NCI-H2196 treated with DMSO at 0.1 percent for 48 hours (cell line): ENCODE measurements around the gene PAWR.

Source experiments
- DNase-seq: peaks from one replicate; lab custom pipeline; 2025; ENCODE audit not compliant: unreplicated experiment; lab: John Stamatoyannopoulos, UW

PAWR gene, protein sequence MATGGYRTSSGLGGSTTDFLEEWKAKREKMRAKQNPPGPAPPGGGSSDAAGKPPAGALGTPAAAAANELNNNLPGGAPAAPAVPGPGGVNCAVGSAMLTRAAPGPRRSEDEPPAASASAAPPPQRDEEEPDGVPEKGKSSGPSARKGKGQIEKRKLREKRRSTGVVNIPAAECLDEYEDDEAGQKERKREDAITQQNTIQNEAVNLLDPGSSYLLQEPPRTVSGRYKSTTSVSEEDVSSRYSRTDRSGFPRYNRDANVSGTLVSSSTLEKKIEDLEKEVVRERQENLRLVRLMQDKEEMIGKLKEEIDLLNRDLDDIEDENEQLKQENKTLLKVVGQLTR

DNA sequence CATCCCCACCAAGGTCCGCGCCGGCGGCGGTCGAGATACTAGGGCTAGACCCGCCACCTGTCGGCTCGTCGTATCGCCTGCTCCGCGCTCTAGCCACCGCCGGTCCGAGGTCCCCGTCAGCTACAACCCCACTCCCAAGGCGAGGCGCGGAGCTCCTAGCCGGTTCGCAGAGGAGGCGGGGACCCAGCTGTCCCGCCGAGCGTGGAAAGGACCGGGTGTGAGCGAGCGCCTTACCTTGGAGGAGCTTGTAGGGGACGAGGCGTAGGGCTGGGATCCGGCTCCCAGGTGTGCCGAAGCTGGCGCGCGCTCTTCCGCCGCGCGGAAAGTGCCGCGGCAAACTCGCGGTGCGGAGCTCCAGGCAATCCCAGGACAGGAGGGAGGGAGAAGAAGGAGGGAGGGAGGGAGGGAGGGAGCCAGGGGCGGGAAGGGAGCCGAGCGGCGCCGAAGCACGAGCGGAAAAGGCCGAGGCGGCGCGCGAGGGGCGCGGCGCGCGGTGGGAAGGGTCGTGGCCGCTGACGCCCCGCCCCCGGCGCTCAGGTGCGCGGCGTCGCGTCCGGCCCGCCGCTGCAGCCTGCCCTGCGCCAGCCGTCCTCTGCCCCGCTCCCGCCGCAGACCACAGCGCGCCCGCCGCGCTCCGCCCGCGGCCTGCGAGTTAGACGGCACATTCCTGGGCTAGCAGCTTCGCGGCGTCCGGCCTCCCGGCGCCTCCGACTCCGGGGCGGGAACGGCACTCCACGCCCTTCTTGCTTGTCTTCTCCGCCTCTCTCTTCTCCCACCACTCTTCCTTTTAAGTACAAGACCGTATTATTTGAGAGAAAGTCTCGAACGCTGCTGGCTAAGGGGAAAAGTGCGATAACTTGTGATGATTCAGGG is at the start of gene PAWR:
Gene PAWR, minus strand, starts transcription at position 327 of the 873 bp plus-strand sequence. CDS start 720 bp downstream, outside the sequence.
- peak; percentile 76 for DNase-seq

DNA sequence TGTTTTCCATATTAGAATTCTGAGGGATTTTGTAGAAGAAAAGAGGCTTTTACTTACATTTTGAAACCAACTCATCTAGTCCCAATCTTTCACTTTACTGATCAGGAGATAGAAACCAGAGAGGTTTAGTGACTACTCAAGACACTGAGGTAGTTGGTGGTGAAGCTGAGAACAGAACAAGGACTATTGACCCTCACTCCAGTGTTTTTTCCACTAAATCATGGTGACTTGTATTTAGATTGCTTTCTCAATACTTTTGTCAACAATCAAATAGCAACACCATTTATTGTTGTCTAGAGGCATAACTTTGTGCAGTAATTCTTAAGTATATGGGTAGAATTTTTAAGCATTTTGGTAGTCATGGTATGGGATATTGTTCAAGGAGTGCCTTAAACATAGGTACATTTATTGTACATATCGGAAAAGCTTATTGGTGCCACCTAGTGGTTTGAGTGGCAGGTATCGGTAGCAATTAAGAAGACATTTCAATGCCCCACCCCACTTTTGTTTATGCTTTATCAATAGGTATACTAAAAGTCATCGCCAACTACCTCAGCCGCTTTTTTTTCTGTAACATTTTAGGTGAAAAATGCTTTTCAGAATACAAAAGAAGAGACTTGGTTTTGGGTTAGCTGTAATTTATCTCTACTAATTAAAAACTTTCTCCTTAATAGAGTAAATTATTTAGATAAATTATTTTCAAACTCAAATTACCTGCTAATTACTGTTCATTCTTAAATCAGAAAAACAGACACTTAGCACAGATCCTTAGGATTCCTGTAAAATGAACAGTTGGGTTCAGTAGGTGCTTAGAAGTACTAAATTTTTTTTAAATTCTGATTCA is 47.3 kb upstream of the PAWR start:
- peak; percentile 18 for DNase-seq

DNA sequence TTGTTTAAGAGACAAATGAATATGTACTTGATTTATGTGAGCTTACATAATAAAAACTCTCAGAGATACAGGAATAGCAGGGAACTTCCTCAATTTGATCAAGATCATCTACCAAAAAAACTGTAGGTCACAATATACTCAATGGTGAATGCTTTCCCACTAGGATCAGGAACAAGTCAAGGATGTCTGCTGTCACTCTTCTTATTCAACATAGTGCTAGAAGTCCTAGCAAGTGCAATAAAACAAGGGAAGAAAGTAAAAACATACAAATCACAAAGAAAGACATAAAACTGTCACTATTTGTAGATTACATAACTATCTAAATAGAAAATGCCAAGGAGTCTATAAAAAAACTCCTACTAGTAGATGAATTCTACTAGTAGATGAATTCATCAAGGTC is 41.9 kb upstream of the PAWR start:
- DNase-seq, result no peak

DNA sequence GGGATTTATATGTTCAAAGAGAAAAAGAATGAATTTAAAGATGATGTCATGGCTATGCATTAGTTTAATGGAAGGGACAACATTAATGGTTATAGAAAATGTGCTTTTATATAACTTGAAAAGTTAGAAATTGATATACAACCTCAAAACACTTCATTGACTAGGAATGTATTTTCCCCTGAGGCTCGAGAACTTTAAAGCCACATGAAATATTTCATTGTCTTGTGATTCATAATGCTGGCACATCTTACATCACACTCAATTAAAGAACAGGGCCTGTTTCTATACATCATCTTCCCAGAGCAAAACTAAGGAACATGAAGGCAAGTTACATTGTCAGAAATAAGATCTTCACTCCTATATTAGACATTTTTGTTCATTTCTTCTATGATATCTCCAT is 35.2 kb upstream of the PAWR start:
- no peak for DNase-seq

DNA sequence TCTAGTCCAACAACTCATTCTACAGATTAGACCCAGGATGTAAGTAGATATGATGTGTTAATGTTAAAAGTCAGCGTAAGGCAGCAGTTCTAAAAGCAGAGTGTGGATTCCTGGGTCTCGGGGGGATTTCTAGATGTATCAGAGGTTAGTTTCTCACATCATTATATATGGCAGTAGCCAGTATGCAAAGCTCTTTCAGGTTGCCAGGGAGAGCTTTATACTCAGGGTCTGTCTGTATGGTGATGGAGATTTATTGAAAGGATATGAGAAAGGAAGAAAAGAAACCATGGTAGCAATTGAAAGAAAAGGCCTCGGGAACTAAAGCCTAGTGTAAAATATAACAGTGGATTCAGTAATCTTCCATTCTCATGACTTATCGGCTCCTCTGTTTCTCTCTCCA is 26.2 kb upstream of the PAWR start:
- no peak for DNase-seq

DNA sequence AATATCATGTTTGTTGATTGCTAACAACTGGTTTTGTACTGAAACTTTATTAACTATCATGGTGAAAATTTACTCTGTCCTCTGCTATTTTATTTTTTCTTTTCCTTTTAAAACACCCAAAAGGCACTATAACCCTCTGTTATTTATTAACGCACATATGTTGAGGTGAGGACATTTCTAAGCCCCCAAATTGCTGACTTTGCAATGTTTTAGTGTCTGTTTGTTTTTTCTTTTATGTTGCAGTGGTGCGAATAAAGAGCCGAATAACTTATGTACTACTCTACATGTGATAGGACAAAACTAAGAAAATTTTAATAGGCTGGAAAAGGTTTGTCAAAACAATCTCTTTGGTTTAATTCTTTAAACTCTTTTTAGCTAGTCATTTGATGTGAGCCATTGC is 24.5 kb upstream of the PAWR start:
- DNase-seq, result no peak

DNA sequence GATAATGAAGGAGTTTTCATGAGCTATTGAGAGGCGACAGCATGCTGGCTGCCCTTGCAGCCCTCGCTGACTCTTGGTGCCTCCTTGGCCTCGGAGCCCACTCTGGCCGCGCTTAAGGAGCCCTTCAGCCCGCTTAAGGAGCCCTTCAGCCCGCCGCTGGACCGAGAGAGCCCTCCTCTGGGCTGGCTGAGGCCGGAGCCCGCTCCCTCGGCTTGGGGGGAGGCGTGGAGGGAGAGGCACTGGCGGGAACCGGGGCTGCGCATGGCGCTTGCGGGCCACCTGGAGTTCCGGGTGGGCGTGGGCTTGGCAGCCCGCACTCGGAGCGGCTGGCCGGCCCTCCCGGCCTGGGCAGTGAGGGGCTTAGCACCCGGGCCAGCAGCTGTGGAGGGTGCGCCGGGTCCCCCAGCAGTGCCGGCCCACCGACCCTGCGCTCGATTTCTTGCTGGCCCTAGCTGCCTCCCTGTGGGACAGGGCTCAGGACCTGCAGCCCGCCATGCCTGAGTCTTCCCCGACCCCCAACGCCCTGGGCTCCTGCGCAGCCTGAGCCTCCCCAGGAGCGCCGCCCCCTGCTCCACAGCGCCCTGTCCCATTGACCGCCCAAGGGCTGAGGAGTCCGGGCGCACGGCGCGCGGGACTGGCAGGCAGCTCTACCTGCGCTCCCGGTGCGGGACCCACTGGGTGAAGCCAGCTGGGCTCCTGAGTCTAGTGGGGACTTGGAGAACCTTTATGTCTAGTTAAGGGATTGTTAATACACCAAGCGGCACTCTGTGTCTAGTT is 20.1 kb upstream of the PAWR start:
- DNase-seq, result no peak

DNA sequence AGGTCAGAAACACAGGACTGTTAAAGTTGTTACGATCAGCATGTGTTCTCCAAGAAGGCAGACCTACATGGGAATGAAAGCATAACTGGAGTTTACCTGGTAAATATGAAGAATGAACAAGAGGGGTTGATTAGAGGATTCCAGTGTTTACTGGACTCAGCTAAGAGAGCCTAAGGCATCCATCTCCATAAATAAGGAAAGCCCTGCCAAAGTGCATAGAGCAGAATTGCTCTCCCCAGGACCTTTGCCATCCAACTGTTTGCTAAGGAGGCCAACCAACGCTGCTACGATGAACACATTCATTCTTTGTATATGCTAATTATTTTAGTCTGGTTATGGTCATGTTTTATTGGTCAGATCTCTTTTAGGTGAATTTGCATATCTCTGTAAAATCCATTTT is 17.1 kb upstream of the PAWR start:
- DNase-seq, result no peak

DNA sequence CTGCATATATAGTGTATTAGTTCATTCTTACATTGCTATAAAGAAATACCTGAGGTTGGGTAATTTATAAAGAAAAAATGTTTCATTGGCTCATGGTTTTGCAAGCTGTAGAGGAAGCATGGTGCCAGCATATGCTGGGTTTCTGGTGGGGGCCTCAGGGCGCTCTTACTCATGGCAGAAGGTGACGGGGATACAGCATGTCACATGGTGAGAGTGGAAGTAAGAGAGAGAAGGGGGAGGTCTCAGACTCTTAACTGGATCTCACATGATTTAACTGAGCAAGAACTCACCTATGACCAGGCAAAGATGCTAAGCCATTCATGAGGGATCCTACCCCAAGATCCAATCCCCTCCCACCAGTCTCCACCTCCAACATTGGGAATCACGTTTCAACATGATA is 15.9 kb upstream of the PAWR start:
- DNase-seq, result no peak

DNA sequence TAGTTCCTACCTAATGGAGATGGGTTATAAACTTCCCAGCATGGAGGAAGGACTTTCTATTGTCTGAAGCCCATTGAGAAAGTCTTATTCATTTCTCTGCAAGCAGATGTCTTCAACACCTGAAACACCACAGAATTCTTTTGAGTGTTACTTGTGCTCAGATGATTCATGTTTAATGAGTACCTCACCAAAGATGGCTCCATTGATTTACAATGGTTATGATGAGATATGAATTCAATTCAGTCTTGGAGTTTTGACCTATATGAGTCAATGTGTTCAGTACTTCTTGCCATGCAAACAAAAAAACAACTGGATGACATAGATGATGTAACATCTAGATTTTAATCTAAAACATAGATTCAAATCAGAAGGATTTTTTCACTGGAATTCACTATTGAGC is 15.4 kb upstream of the PAWR start:
- no peak for DNase-seq

DNA sequence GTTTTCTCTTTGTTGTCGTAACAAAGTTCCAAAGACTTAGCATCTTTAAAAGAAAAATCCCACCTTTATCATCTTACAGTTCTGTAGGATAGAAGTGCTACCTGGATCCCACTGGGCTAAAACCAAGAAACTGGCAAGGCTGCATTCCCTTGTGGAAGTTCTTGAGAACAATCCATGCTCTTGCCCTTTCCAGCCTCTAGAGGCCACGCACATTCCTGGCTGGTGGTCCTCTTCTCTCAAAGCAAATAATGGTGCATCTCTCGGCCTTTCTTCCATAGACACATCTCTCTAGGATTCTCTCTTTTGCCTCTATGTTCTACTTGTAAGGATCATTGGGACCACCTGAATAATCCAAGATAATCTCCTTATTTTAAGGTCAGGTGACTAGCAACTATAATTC is 8.2 kb upstream of the PAWR start:
- DNase-seq, result no peak

DNA sequence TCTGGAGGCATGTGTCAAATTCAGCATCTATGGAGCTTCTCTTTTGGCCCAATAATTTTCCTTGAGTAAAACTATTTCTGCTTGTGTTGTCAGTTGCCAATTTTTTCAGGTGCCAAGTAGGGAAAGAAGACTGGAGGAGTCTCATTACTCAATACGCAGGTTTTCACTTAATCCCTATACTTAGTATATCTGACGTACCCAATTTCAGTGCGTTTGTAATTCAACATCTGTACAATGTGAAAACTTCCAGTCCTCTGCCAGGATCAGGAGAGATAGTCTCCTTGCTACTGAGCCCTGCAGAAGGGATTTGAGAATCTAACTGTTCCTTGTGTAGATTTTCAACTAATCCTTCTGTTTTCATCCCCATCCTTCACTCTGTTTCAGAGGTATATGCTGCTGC is 5.7 kb upstream of the PAWR start:
- no peak for DNase-seq

DNA sequence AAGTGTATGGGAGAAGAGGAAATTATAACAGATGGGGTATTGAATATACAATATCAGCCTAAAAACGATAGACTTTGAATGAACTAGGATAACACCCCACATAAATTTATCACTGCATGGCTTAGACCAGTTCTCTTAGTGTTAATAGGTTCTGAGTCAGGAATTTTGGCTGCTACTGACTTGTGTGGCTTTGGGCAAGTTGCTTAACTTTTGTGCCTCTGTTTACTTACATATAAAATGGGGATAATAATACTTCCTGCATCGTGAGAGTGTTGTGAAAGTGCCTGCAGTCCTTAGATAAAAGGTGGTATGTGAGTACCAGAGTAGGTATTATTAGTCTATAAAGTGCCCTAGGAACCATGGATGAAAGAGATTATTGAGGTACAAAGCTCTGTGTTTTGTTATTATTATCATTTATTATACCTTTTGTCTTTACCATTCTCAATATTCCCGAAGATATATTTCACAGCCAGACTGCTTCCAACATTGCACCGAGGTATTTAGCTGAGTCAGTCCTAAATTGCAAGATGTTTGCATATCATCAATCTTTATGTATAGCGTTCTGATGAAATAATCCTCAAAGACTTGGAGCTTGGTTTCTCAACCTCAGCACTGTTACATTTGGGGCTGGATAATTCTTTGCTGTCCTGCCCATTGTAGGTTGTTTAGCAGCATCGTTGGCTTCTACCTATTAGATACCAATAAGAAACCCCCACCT is 2.3 kb upstream of the PAWR start:
- no peak for DNase-seq

DNA sequence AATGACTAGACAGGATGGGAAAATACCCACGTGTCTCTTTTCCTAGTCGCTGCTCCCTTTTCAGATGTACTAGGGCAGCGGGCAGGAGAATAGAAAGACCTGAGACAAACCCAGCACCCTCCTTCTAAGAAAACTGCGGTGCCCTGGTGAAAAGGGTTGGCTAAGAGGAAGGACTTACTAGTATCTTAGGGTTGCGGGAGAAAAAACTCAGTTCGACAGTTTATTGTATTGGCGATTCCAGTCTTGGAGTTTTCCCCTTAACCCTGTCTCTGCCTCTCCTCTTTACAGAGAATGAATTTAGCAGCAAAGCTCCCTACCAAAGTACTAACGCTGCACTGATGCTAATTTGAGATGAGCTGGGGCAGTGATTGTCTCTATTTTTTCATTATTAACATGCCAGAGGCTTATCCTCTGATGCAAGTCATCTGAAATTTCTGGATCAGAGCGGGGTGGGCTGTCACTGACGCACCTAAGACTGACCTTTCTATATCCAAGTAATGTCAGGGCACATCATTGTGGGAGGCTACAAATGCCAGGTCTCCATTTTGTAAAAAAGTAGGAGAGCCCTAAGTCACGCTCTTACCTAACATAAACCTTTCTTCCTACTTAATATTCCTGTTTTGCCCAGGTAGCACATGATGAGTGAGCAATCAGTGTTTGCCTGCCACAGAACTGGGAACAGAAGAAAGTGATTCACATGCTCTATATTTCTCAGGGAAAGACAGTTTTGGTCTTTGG is 916 bp upstream of the PAWR start:
- no peak for DNase-seq

DNA sequence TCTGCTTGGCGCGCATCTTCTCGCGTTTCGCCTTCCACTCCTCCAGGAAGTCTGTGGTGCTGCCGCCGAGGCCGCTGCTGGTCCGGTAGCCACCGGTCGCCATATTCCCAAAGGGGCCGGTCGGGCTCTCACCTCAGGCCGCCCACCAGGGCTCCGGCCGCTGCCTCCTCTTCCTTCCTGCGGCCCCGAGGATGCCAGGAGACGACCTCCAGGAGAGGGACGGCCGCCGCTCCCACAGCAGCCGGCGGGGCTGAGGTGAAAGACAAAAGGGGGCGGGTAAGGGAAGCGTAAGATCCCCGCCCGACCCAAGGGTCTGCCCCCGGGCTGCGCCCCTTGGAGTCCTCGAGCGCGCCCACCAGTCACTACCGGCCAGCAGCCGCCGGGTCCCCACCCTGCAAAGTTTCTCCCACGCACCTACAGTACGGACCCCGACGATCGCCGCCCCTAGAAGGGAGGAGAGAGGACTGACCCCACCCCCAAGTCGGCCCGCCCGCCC is 574 bp downstream of the PAWR start:
- no peak for DNase-seq

DNA sequence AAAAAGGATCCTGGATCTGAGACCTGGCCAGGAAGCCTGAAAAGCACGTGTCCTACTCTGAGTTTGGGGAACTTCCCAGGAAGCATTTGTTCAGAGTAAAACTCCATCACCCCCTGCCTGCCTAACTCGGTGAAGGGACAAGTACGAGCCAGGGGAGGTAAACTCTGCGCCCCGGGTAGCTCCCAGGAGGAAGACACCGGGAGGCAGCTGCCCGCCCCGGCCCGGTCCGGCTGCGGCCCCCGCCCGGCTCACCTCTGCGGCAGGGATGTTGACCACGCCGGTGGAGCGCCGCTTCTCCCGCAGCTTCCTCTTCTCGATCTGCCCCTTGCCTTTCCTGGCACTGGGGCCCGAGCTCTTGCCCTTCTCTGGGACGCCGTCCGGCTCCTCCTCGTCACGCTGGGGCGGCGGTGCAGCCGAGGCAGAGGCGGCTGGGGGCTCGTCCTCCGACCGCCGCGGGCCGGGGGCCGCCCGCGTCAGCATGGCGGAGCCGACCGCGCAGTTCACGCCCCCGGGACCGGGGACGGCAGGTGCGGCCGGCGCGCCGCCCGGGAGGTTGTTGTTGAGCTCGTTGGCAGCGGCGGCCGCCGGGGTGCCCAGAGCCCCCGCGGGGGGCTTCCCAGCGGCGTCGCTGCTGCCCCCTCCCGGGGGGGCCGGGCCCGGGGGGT is 1.2 kb downstream of the PAWR start:
- no peak for DNase-seq

DNA sequence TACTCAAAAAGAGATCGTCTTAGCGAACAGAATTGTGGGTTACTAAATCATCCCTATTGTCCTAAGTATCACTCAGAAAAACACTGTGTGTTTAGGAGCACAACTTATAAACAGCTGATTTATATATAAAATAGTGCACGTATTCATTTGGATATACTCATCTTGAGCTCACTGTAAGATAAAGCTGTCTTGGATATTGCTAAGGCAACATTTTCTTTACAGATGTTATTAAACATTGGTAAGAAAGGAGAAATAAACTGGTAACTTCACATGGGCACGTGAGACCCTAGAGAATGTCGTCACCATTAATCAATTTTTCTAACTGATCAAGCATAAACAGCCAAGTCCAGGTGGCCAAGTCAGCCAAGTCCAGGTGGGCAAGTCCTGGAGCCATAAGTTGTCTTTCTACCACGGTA is 1.7 kb downstream of the PAWR start:
- no peak for DNase-seq

DNA sequence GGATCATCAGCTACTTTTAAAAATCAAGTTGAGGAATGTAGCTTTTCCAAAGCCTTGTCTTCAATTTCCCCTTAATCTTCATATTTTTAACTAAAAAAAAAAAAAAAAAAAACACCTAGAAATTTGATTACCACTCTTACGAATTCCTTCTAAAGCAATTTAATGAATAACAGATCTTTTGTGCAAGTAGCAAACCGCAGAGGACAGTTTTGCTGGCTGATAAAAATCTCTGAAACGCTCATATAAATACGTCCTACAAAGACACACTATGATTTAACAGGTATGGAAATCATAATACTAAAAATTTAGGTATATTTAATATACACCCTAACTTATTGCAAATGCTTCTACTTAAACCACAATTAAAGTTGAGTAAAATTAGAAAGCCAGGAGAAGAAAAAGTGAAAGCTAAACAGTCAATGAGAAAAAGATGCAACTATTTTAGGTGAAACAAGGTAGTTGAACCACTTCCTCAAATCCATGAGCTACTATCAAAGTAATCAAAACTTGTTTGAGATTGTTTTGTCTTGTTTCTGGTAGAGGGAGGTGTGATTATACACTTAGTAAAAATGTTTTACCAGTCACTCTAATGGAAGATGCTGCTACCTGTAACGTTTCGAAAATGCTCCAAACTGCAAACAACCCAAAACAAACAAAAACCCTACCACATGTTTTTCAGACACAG is 2.2 kb downstream of the PAWR start:
- no peak for DNase-seq
